ENCODE results near the gene SMG5. TPM values are rescaled to one million over a fixed set of nuclear protein-coding genes. Genes with fewer than 3 reads are reported as not detected.
"Not testable (repeated sequence)": the region's sequence is repeated elsewhere in the genome, so short reads cannot be mapped to it uniquely, and the experiment has no call there.

Gene SMG5, protein sequence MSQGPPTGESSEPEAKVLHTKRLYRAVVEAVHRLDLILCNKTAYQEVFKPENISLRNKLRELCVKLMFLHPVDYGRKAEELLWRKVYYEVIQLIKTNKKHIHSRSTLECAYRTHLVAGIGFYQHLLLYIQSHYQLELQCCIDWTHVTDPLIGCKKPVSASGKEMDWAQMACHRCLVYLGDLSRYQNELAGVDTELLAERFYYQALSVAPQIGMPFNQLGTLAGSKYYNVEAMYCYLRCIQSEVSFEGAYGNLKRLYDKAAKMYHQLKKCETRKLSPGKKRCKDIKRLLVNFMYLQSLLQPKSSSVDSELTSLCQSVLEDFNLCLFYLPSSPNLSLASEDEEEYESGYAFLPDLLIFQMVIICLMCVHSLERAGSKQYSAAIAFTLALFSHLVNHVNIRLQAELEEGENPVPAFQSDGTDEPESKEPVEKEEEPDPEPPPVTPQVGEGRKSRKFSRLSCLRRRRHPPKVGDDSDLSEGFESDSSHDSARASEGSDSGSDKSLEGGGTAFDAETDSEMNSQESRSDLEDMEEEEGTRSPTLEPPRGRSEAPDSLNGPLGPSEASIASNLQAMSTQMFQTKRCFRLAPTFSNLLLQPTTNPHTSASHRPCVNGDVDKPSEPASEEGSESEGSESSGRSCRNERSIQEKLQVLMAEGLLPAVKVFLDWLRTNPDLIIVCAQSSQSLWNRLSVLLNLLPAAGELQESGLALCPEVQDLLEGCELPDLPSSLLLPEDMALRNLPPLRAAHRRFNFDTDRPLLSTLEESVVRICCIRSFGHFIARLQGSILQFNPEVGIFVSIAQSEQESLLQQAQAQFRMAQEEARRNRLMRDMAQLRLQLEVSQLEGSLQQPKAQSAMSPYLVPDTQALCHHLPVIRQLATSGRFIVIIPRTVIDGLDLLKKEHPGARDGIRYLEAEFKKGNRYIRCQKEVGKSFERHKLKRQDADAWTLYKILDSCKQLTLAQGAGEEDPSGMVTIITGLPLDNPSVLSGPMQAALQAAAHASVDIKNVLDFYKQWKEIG
- total RNA-seq: 62.6 and 77.1 TPM in 2 replicates

DNA sequence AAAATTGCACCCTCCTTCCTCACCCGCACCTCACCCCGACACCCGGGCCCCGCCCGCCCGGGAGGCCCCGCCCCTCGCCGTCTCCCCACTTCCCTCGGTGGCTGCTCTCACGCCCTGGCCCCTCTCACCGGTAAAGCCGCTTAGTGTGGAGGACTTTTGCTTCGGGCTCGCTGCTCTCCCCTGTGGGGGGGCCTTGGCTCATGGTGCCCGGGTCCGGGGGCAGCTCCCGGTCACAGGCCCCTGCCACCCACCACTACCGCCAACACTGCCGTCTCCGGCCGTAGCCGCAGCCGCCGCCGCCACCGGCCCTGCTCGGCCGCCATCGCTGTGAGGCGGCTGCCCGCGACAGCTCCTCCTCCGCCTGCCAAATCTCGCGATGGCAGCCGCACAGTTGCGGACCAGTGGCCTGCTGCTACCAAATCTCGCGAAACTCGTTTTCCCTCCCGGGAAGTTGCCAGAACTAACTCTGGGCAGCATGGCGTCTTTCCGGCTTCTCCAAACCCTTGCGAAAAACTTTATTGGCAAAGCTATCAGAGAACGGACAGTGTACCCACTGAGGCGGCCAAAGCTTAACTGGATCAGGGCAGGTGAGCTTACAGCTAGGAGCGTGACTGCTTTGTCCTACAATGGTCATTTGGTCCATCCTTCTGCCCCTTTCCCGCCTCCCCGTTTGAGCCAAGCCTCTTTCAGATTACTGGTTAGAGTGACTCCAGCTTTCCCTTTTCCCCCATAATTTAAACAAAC lies at the start of gene SMG5:
TSS of gene SMG5 (minus strand) at position 347 of the 744 bp plus-strand sequence. CDS start at position 202, 145 bp downstream.
- CTCF ChIA-PET: interaction anchor here (1.1 to 2.0 kb wide), 3 partner anchors 37 to 57 kb away, joined by 4 to 6 read pairs (median 5); no protein-coding TSS in a partner anchor

DNA sequence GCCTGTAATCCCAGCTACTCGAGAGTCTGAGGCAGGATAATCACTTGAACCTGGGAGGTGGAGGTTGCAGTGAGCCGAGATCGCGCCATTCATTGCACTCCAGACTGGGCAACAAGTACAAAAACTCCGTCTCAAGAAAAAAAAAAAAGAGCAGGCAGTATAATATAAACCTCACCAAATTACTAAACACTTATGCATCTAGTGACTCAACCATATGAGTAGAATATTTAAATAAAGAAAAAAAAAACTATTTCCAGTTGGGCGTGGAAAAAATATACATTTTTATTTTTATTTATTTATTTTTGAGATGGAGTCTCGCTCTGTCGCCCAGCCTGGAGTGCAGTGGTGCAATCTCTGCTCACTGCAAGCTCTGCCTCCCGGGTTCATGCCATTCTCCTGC lies 40.6 kb upstream of the SMG5 start:
- POLR2A ChIA-PET; H3K27me3 Mint-ChIP-seq; H3K27ac Mint-ChIP-seq; CTCF ChIA-PET; H3K4me1 Mint-ChIP-seq; H3K4me3 Mint-ChIP-seq; DNase-seq; ATAC-seq (ENCODE audit: low read depth); intact Hi-C loops (cut with micrococcal nuclease); H3K9me3 Mint-ChIP-seq: not testable (repeated sequence)
- peaks cover 73% of the 10 kb centered on the region for H3K36me3 Mint-ChIP-seq (ENCODE audit: low read depth)

More for the DNA sequence above, at the start of gene SMG5:
- POLR2A ChIA-PET: interaction anchor here (0.6 to 2.9 kb wide), 27 partner anchors 9 to 485 kb away, joined by 3 to 16 read pairs (median 5); partner anchors contain the start of genes CCT3, GLMP, ISG20L2 and LMNA
- H3K36me3 Mint-ChIP-seq (ENCODE audit: low read depth): peaks cover 32% of the 10 kb centered on the region
- H3K4me1 Mint-ChIP-seq: peaks cover 40% of the 10 kb centered on the region
- TF ChIP-seq, protein P1, sequence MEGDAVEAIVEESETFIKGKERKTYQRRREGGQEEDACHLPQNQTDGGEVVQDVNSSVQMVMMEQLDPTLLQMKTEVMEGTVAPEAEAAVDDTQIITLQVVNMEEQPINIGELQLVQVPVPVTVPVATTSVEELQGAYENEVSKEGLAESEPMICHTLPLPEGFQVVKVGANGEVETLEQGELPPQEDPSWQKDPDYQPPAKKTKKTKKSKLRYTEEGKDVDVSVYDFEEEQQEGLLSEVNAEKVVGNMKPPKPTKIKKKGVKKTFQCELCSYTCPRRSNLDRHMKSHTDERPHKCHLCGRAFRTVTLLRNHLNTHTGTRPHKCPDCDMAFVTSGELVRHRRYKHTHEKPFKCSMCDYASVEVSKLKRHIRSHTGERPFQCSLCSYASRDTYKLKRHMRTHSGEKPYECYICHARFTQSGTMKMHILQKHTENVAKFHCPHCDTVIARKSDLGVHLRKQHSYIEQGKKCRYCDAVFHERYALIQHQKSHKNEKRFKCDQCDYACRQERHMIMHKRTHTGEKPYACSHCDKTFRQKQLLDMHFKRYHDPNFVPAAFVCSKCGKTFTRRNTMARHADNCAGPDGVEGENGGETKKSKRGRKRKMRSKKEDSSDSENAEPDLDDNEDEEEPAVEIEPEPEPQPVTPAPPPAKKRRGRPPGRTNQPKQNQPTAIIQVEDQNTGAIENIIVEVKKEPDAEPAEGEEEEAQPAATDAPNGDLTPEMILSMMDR (IDR thresholded peaks at IDR 0.05): no peak
- peak within 1 kb of the TSS; percentile 93 for H3K4me3 Mint-ChIP-seq
- peak; percentile 91 for ATAC-seq (ENCODE audit: low read depth)
- intact Hi-C loops (cut with micrococcal nuclease): loop anchor here (1.0 to 5.0 kb wide), 8 partner anchors 9 to 426 kb away; partner anchors contain the start of genes CCT3, GLMP, GON4L and LAMTOR2
- peak within 1 kb of the TSS; percentile 88 for H3K27ac Mint-ChIP-seq
- DNase-seq: peak; percentile 89
- H3K9me3 Mint-ChIP-seq: no peaks in the 10 kb centered on the region
- H3K27me3 Mint-ChIP-seq: no peaks in the 10 kb centered on the region

DNA sequence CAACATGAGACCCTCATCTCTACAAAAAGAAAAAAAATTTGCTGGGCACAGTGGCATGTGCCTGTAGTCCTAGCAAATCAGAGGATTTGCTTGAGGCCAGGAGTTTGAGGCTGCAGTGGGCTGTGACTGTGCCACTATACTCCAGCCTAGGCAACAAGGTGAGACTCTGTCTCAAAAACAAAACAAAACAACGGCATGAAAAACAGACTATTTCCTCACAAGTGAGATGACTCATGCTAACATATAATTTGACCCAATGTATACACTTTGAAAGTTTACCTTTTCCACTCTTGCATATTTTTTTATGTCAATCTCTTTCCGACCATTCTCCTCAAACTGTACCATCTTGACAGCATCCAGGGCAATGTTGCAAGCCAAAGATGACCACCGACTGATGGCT lies 37.9 kb upstream of the SMG5 start:
- CTCF ChIA-PET: interaction anchor here (1.0 kb wide), 1 partner anchor 13 kb away, joined by 3 read pairs; no protein-coding TSS in a partner anchor
- intact Hi-C loops (cut with micrococcal nuclease): no loop called here

DNA sequence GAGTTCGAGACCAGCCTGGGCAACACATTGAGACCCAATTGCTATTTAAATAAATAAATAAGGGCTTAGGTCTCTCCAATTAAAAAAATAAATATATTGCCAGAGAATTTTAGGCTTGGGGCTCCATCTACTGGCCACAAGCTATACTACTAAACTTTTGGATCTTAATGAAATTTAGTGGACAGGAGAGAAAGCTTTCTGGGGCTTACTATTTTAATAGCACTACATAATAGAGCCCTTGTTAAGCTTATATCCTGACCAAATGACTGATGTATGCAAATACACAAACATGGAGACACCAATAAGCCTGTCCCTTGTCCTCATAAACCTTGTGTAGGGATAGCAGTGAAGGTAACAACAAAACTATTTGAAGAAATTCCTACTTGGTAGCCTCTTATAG lies 37.0 kb upstream of the SMG5 start:
- Mint-ChIP-seq H3K4me3 (no peak overlapping the region), H3K27ac (no peak overlapping the region), H3K36me3 (ENCODE audit: low read depth) (peaks cover 89% of the 10 kb centered on the region), H3K27me3 (no peaks in the 10 kb centered on the region), H3K4me1 (no peaks in the 10 kb centered on the region), H3K9me3 (no peaks in the 10 kb centered on the region)
- intact Hi-C loops (cut with micrococcal nuclease): loop anchor here (1.0 to 5.0 kb wide), 3 partner anchors 37 to 173 kb away; partner anchors contain the start of genes SMG5 and TMEM79
- POLR2A ChIA-PET: interaction anchor here (0.6 to 0.7 kb wide), 3 partner anchors 13 to 37 kb away, joined by 3 to 6 read pairs (median 6); partner anchors contain the start of gene SMG5
- CTCF ChIA-PET: interaction anchor here (0.8 to 1.7 kb wide), 10 partner anchors 10 to 175 kb away, joined by 3 to 9 read pairs (median 4); partner anchors contain the start of genes GLMP and SMG5
- no peak for ATAC-seq (ENCODE audit: low read depth)
- no peak for DNase-seq
- TF ChIP-seq, protein P1 (IDR thresholded peaks at IDR 0.05): no peak

More for the DNA sequence above, 37.9 kb upstream of the SMG5 start:
- DNase-seq: no peak
- Mint-ChIP-seq H3K4me3 (no peak overlapping the region), H3K4me1 (no peaks in the 10 kb centered on the region), H3K27me3 (no peaks in the 10 kb centered on the region), H3K27ac (no peak overlapping the region), H3K9me3 (no peaks in the 10 kb centered on the region), H3K36me3 (ENCODE audit: low read depth) (peaks cover 90% of the 10 kb centered on the region)
- no peak for ATAC-seq (ENCODE audit: low read depth)
- TF ChIP-seq, protein P1 (IDR thresholded peaks at IDR 0.05): no peak
- POLR2A ChIA-PET: no interaction called here

Data from activated B cell treated with CpG ODN at 0.5 μM for 24 hours (primary cell).